Measurements from ENCODE around the gene NCOA3. TPM values are rescaled to one million over a fixed set of nuclear protein-coding genes. Genes with fewer than 3 reads are reported as not detected.

The NCOA3 gene
- total and polyA plus RNA-seq, 2 donors (not counting 1 experiment from before 2014, with no cell fraction given), result 22.3 to 23.1 TPM

DNA sequence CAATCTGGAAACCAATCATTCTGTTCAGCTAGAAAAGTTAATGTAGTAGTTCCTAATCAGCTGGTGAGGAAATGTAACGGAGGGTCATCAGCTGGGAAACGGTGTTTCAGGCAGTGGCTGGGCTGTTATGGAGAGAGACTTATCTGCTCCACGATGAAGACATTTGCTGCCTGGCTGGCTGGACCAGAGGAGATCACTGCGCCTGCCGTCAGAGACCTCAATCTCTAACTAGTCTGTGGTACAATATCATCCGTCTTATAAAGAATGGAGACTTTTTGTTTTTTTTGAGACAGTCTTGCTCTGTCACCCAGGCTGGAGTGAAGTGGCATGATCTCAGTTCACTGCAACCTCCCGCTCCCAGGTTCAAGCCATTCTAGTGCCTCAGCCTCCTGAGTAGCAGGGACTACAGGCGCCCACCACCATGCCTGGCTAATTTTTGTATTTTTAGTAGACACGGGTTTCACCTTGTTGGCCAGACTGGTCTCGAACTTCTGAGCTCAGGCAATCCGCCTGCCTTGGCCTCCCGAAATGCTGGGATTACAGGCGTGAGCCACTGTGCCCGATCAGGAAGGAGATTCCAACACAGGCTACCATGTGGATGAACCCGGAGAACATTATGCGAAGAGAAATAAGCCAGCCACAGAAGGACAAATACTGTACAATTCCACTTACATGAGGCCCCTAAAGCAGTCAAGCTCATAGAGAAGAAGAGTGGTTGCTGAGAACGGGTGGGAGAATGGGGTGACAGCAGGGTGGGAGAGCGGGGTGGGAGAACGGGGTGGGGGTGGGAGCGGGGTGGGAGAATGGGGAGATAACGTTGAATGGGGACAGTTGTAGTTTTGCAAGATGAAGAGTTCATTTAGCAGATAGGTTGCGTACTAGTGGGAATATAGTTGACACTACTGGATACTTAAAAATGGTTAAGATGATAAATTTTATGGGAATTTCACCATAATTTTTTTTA lies 168.5 kb downstream of the NCOA3 start:
- Histone ChIP-seq H3K4me2 (ENCODE audit: extremely low read depth, insufficient read depth, low read length) (no peak overlapping the region), H3K9me3 (ENCODE audit: control insufficient read depth, insufficient read depth, low read depth, low read length) (no peaks in the 10 kb centered on the region), H3K4me1 (ENCODE audit: control insufficient read depth, extremely low read depth, insufficient read depth, low read length) (no peaks in the 10 kb centered on the region), H3K79me2 (ENCODE audit: control insufficient read depth, insufficient read depth, low read length) (no peaks in the 10 kb centered on the region), H3K9ac (ENCODE audit: insufficient read depth, low read length) (no peak overlapping the region), H3K27me3 (ENCODE audit: control insufficient read depth, insufficient read depth, low read length) (no peaks in the 10 kb centered on the region), H3K36me3 (ENCODE audit: control insufficient read depth, insufficient read depth, low read length) (no peaks in the 10 kb centered on the region), H4K20me1 (ENCODE audit: control insufficient read depth, extremely low read depth, insufficient read depth, low read length) (no peaks in the 10 kb centered on the region), H3K4me3 (replicated peaks in 1 of 4; ENCODE audit: control extremely low read depth in 1 of 4, insufficient read depth in 1 of 4, low read depth in 3 of 4, low read length in 4 of 4) (no peak overlapping the region), H3K27ac (ENCODE audit: insufficient read depth, low read length) (no peak overlapping the region), H2AFZ (ENCODE audit: low read length) (no peak overlapping the region)
- TF ChIP-seq, protein P1, sequence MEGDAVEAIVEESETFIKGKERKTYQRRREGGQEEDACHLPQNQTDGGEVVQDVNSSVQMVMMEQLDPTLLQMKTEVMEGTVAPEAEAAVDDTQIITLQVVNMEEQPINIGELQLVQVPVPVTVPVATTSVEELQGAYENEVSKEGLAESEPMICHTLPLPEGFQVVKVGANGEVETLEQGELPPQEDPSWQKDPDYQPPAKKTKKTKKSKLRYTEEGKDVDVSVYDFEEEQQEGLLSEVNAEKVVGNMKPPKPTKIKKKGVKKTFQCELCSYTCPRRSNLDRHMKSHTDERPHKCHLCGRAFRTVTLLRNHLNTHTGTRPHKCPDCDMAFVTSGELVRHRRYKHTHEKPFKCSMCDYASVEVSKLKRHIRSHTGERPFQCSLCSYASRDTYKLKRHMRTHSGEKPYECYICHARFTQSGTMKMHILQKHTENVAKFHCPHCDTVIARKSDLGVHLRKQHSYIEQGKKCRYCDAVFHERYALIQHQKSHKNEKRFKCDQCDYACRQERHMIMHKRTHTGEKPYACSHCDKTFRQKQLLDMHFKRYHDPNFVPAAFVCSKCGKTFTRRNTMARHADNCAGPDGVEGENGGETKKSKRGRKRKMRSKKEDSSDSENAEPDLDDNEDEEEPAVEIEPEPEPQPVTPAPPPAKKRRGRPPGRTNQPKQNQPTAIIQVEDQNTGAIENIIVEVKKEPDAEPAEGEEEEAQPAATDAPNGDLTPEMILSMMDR (conservative IDR thresholded peaks at IDR 0.05 in 1 of 2, IDR thresholded peaks at IDR 0.05 in 1 of 2; ENCODE audit: low read depth in 1 of 2, low read length in 2 of 2), result no peak
- TF ChIP-seq EZH2 (IDR thresholded peaks at IDR 0.05; ENCODE audit: low read length, missing control alignments), result no peak
- DNase-seq (ENCODE audit: low read depth in 2 of 2), result no peak

DNA sequence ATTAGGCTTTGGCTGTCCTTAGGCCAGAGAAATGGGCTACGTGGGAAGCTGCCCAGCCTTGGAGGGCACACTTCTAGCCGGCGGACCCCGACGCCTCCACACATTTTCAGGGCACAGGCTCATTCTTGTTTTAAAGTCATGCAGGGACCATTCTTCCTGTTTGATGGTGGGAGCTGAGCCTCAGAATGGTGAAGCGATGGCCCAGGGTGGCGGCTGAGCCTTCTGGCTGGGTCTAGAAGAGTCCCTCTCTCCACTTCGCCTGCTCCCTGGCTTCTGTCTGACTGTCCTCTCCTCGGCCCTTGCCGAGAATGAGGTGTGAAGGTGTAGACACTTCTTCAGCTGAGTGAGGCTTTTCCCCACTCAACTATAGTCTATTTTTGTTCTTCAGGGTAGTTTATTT lies 169.2 kb downstream of the NCOA3 start:
- no peak for DNase-seq (ENCODE audit: low read depth in 2 of 2)
- H2AFZ ChIP-seq (ENCODE audit: low read length), result no peak overlapping the region
- no peak for TF ChIP-seq EZH2 (IDR thresholded peaks at IDR 0.05; ENCODE audit: low read length, missing control alignments)
- TF ChIP-seq, protein P1 (conservative IDR thresholded peaks at IDR 0.05 in 1 of 2, IDR thresholded peaks at IDR 0.05 in 1 of 2; ENCODE audit: low read depth in 1 of 2, low read length in 2 of 2), result no peak

GRCh38 chr20:47672166-47672565 lies 170.5 kb downstream of the NCOA3 start:
- Histone ChIP-seq H3K4me3 (replicated peaks in 1 of 4; ENCODE audit: control extremely low read depth in 1 of 4, insufficient read depth in 1 of 4, low read depth in 3 of 4, low read length in 4 of 4) (no peak overlapping the region), H3K79me2 (ENCODE audit: control insufficient read depth, insufficient read depth, low read length) (no peaks in the 10 kb centered on the region), H3K27me3 (ENCODE audit: control insufficient read depth, insufficient read depth, low read length) (no peaks in the 10 kb centered on the region), H4K20me1 (ENCODE audit: control insufficient read depth, extremely low read depth, insufficient read depth, low read length) (no peaks in the 10 kb centered on the region), H3K36me3 (ENCODE audit: control insufficient read depth, insufficient read depth, low read length) (no peaks in the 10 kb centered on the region), H3K9me3 (ENCODE audit: control insufficient read depth, insufficient read depth, low read depth, low read length) (no peaks in the 10 kb centered on the region), H3K4me1 (ENCODE audit: control insufficient read depth, extremely low read depth, insufficient read depth, low read length) (no peaks in the 10 kb centered on the region), H3K4me2 (ENCODE audit: extremely low read depth, insufficient read depth, low read length) (no peak overlapping the region), H2AFZ (ENCODE audit: low read length) (no peak overlapping the region), H3K9ac (ENCODE audit: insufficient read depth, low read length) (no peak overlapping the region), H3K27ac (ENCODE audit: insufficient read depth, low read length) (no peak overlapping the region)
- TF ChIP-seq EZH2 (IDR thresholded peaks at IDR 0.05; ENCODE audit: low read length, missing control alignments), result no peak
- TF ChIP-seq, protein P1 (conservative IDR thresholded peaks at IDR 0.05 in 1 of 2, IDR thresholded peaks at IDR 0.05 in 1 of 2; ENCODE audit: low read depth in 1 of 2, low read length in 2 of 2), result no peak
- no peak for DNase-seq (ENCODE audit: low read depth in 2 of 2)

More for the DNA sequence above, 169.2 kb downstream of the NCOA3 start:
- H3K4me3 ChIP-seq (replicated peaks in 1 of 4; ENCODE audit: control extremely low read depth in 1 of 4, insufficient read depth in 1 of 4, low read depth in 3 of 4, low read length in 4 of 4), result no peak overlapping the region
- no peak overlapping the region for H3K27ac ChIP-seq (ENCODE audit: insufficient read depth, low read length)
- H3K9me3 ChIP-seq (ENCODE audit: control insufficient read depth, insufficient read depth, low read depth, low read length), result no peaks in the 10 kb centered on the region
- H3K27me3 ChIP-seq (ENCODE audit: control insufficient read depth, insufficient read depth, low read length), result no peaks in the 10 kb centered on the region
- H3K79me2 ChIP-seq (ENCODE audit: control insufficient read depth, insufficient read depth, low read length), result no peaks in the 10 kb centered on the region
- H3K9ac ChIP-seq (ENCODE audit: insufficient read depth, low read length), result no peak overlapping the region
- H3K4me1 ChIP-seq (ENCODE audit: control insufficient read depth, extremely low read depth, insufficient read depth, low read length), result no peaks in the 10 kb centered on the region
- H3K4me2 ChIP-seq (ENCODE audit: extremely low read depth, insufficient read depth, low read length), result no peak overlapping the region
- H3K36me3 ChIP-seq (ENCODE audit: control insufficient read depth, insufficient read depth, low read length), result no peaks in the 10 kb centered on the region
- H4K20me1 ChIP-seq (ENCODE audit: control insufficient read depth, extremely low read depth, insufficient read depth, low read length), result no peaks in the 10 kb centered on the region
